Cerebellar cortex (tissue), 1 donor: ENCODE results near the gene MAMSTR.
A peak's percentile ranks its signal among the peaks of the same experiment; 100 is the strongest.
"Not testable (repeated sequence)": the region's sequence is repeated elsewhere in the genome, so short reads cannot be mapped to it uniquely, and the experiment has no call there.

Source experiments
- DNase-seq: peaks from one replicate; pipeline ENCODE4 v3.0.0-alpha.2; 2015; ENCODE audit warnings: low spot score

Gene MAMSTR

GRCh38 chr19:48686088-48686487 lies 33.4 kb downstream of the MAMSTR start:
- DNase-seq, result no peak

GRCh38 chr19:48685583-48685982 lies 33.9 kb downstream of the MAMSTR start:
- no peak for DNase-seq

GRCh38 chr19:48683349-48683748 lies 36.2 kb downstream of the MAMSTR start:
- DNase-seq, result peak; percentile 39

- DNase-seq, result no peak
Observed at GRCh38 chr19:48681127-48681470, 38.4 kb downstream of the MAMSTR start.

- no peak for DNase-seq
Observed at GRCh38 chr19:48680436-48681126, 38.9 kb downstream of the MAMSTR start.

- DNase-seq, result not testable (repeated sequence)
Observed at GRCh38 chr19:48680006-48680405, 39.5 kb downstream of the MAMSTR start.

- DNase-seq, result no peak
Observed at GRCh38 chr19:48678201-48678600, 41.3 kb downstream of the MAMSTR start.

- DNase-seq, result no peak
Observed at GRCh38 chr19:48676887-48677286, 42.6 kb downstream of the MAMSTR start.

- DNase-seq, result no peak
Observed at GRCh38 chr19:48676487-48676886, 43.0 kb downstream of the MAMSTR start.

GRCh38 chr19:48674921-48675824 lies 44.4 kb downstream of the MAMSTR start:
- DNase-seq, result peak; percentile 95

- DNase-seq, result no peak
Observed at GRCh38 chr19:48674216-48674809, 45.2 kb downstream of the MAMSTR start.

- no peak for DNase-seq
Observed at GRCh38 chr19:48673436-48674100, 46.0 kb downstream of the MAMSTR start.

- no peak for DNase-seq
Observed at GRCh38 chr19:48672994-48673393, 46.5 kb downstream of the MAMSTR start, which contains the start of gene NTN5. NTN5 (minus strand) TSS chr19:48673017; CDS start chr19:48670986, 2,031 bp downstream.

GRCh38 chr19:48671446-48671995 lies 48.0 kb downstream of the MAMSTR start:
- DNase-seq, result no peak

GRCh38 chr19:48670699-48671445 lies 48.7 kb downstream of the MAMSTR start:
- DNase-seq, result no peak

GRCh38 chr19:48669903-48670668 lies 49.4 kb downstream of the MAMSTR start:
- DNase-seq, result no peak

- no peak for DNase-seq
Observed at GRCh38 chr19:48668761-48669160, 50.8 kb downstream of the MAMSTR start.

- DNase-seq, result peak; percentile 72
Observed at GRCh38 chr19:48668332-48668731, 51.2 kb downstream of the MAMSTR start.

GRCh38 chr19:48665786-48666185 lies 53.7 kb downstream of the MAMSTR start:
- DNase-seq, result no peak

GRCh38 chr19:48664476-48664875 lies 55.0 kb downstream of the MAMSTR start:
- no peak for DNase-seq
